NK-92 (cell line): ENCODE results near the gene WNT9B.
"Not testable (repeated sequence)": the region's sequence is repeated elsewhere in the genome, so short reads cannot be mapped to it uniquely, and the experiment has no call there.

Source experiments
- DNase-seq: peaks from one replicate; lab custom pipeline; 2025; ENCODE audit not compliant: unreplicated experiment; lab: John Stamatoyannopoulos, UW

Gene WNT9B

GRCh38 chr17:46821482-46822387 lies 29.6 kb upstream of the WNT9B start:
- DNase-seq = no peak

GRCh38 chr17:46822388-46822921 lies 28.9 kb upstream of the WNT9B start:
- no peak for DNase-seq

- no peak for DNase-seq
These were observed 27.7 kb upstream of the WNT9B start for GRCh38 chr17:46823657-46824056.

GRCh38 chr17:46826116-46826515 lies 25.3 kb upstream of the WNT9B start:
- DNase-seq = no peak

GRCh38 chr17:46827274-46827673 lies 24.1 kb upstream of the WNT9B start:
- DNase-seq = no peak

- DNase-seq = no peak
These were observed 19.6 kb upstream of the WNT9B start for GRCh38 chr17:46831573-46832330.

GRCh38 chr17:46832331-46832821 lies 19.0 kb upstream of the WNT9B start:
- no peak for DNase-seq

GRCh38 chr17:46832945-46833839 lies 18.2 kb upstream of the WNT9B start:
- no peak for DNase-seq

GRCh38 chr17:46833840-46834208 lies 17.6 kb upstream of the WNT9B start:
- no peak for DNase-seq

GRCh38 chr17:46834846-46835245 lies 16.5 kb upstream of the WNT9B start:
- DNase-seq = no peak

GRCh38 chr17:46836500-46836899 lies 14.9 kb upstream of the WNT9B start:
- DNase-seq = no peak

- no peak for DNase-seq
These were observed 13.9 kb upstream of the WNT9B start for GRCh38 chr17:46837521-46837920.

GRCh38 chr17:46839211-46839610 lies 12.2 kb upstream of the WNT9B start:
- no peak for DNase-seq

- not testable (repeated sequence) for DNase-seq
These were observed 10.8 kb upstream of the WNT9B start for GRCh38 chr17:46840596-46840995.

GRCh38 chr17:46841561-46842379 lies 9.6 kb upstream of the WNT9B start:
- DNase-seq = no peak

- no peak for DNase-seq
These were observed 8.5 kb upstream of the WNT9B start for GRCh38 chr17:46842835-46843234.

- DNase-seq = no peak
These were observed 3.9 kb upstream of the WNT9B start for GRCh38 chr17:46847204-46848191.

GRCh38 chr17:46848534-46848933 lies 2.8 kb upstream of the WNT9B start:
- DNase-seq = no peak

- no peak for DNase-seq
These were observed 725 bp upstream of the WNT9B start for GRCh38 chr17:46850688-46851028.
